Spleen (tissue), 11 donors: ENCODE data around the gene RPL37. TPM values are rescaled to one million over a fixed set of nuclear protein-coding genes. Genes with fewer than 3 reads are reported as not detected.
"Not testable (repeated sequence)": the region's sequence is repeated elsewhere in the genome, so short reads cannot be mapped to it uniquely, and the experiment has no call there.

Experiments used
- DNase-seq: peaks from one replicate; pipeline ENCODE4 v3.0.0-alpha.2; 2020
- H3K27ac ChIP-seq, 8 donors: fragments of 200-600 bp; sonication (generic) in 7 of 8; 1 replicate in 4 of 8; 2 replicates in 4 of 8; pipeline versions ENCODE4 v1.5.0 to v1.8.0; 2016 to 2021; ENCODE audit warnings: inconsistent platforms in 4 of 8, mild to moderate bottlenecking in 4 of 8, moderate library complexity in 1 of 8
- H3K27me3 ChIP-seq, 7 donors: fragments of 200-600 bp; sonication (generic) in 6 of 7; replicated peaks in 1 of 7; 1 replicate in 4 of 7; 2 replicates in 3 of 7; pipeline versions ENCODE4 v1.5.0 to v1.8.0; 2016 to 2021; ENCODE audit warnings: inconsistent platforms in 3 of 7, mild to moderate bottlenecking in 1 of 7
- H3K36me3 ChIP-seq, 6 donors: fragments of 200-600 bp; sonication (generic) in 5 of 6; 1 replicate in 4 of 6; 2 replicates in 2 of 6; pipeline versions ENCODE4 v1.5.0 to v1.8.0; 2016 to 2021; ENCODE audit warnings: inconsistent platforms in 2 of 6
- H3K4me1 ChIP-seq, 6 donors: fragments of 200-600 bp; sonication (generic) in 5 of 6; 1 replicate in 3 of 6; 2 replicates in 3 of 6; pipeline versions ENCODE4 v1.5.0 to v1.8.0; 2016 to 2021; ENCODE audit warnings: inconsistent platforms in 3 of 6
- H3K4me3 ChIP-seq, 8 donors: fragments of 200-600 bp; sonication (generic) in 7 of 8; 1 replicate in 4 of 8; 2 replicates in 4 of 8; pipeline versions ENCODE4 v1.5.0 to v1.8.0; 2016 to 2021; ENCODE audit warnings: inconsistent platforms in 4 of 8, mild to moderate bottlenecking in 4 of 8, moderate library complexity in 2 of 8
- H3K9me3 ChIP-seq, 8 donors: fragments of 200-600 bp; sonication (generic) in 7 of 8; 1 replicate in 4 of 8; 2 replicates in 4 of 8; pipeline versions ENCODE4 v1.5.0 to v1.8.0; 2016 to 2021; ENCODE audit warnings: inconsistent platforms in 4 of 8
- POLR2A ChIP-seq, 3 donors: fragments of 450-650 bp; IDR thresholded peaks; one replicate each; pipeline ENCODE4 v1.5.1; 2017; ENCODE audit warnings: antibody characterized with exemption in 3 of 3, mild to moderate bottlenecking in 1 of 3
- POLR2AphosphoS5 ChIP-seq, 3 donors: sonication (generic); formaldehyde crosslinking; IDR thresholded peaks; one replicate each; pipeline ENCODE4 v1.5.1; 2017; ENCODE audit warnings: antibody characterized with exemption in 3 of 3
- WGBS, 5 donors: extraction: QIAGEN DNeasy Blood & Tissue Kit in 3 of 5; methylation state at CpG; one replicate each; pipeline versions ENCODE4 v1.1.5 to v1.1.7; 2013 to 2018; 5-methylcytosine and 5-hydroxymethylcytosine counted together
- intact Hi-C: fragments of 100-400 bp; cut with DNase I; formaldehyde crosslinking; loops from one replicate; pipeline ENCODE4 v1.15.0; 2023; ENCODE audit warnings: low total_unique reads
- polyA plus RNA-seq, 3 donors: library from polyadenylated mRNA; stranded (reverse); fragments of 200-250 nt; gene quantifications; one replicate each; pipeline ENCODE4 v1.2.1, GENCODE V29; 2013
- total RNA-seq, 7 donors: library from RNA; depleted of rRNA in 3 of 7; stranded (reverse); fragments of >200 nt in 3 of 7; fragmentation: NEBNext Ultra II Directional in 4 of 7; extraction: Animal tissue kit (Norgen Biotek cat#: 25700) in 4 of 7; gene quantifications; one replicate each; pipeline versions ENCODE4 v1.1.0 to v1.2.1, GENCODE V29; 2016 to 2021
- TF ChIP-seq, protein P1 (sequence below), 11 experiments: fragments of 200-600 bp in 7 of 11; fragments of 450-650 bp in 4 of 11; sonication (generic) in 4 of 11; IDR thresholded peaks in 8 of 11; conservative IDR thresholded peaks in 3 of 11; 1 replicate in 7 of 11; 2 replicates in 4 of 11; pipeline versions ENCODE4 v1.4.0 to v1.8.0; 2016 to 2021; ENCODE audit warnings: antibody characterized with exemption in 11 of 11, inconsistent platforms in 4 of 11, mild to moderate bottlenecking in 1 of 11
- donor health status: healthy with polysubstance abuse.
- donor health status: DM: no; HTN: no; CAD: no; lungs with moderate emphysema.
- donor health status: DM: no; HTN: no; CAD: no.
- donor health status: Bipolar disorder and iron deficiency.
- donor health status: healthy.
- donor health status: DM: no; HTN: no; CAD: no.
- donor health status: DM: yes; HTN: yes; CAD: no.

The RPL37 gene
- total and polyA plus RNA-seq, 10 donors, result 278 to 5,876 (median 1,240) TPM

DNA sequence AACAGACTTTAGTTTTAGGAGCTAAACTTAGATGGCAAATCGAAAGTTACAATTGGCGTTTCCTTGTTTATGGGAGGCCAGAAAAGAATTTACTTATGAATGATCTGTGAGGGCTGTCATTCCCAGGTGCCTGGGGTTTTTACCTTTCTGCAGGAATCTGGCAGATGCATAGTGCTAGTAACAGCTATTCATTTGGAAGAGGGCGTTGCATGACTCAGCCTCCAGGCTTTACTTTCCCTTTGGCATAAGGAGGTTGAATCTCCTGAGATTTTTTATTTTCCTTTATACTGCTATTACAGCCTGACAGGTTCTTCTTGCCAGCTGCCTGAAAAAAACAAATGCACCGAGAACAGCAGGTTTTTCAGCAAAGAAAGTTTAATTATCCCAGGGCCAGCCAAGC lies 36.2 kb upstream of the RPL37 start:
- DNase-seq, result no peak
- intact Hi-C loops, result loop anchor here (10.0 kb wide), 1 partner anchor 116 kb away; the partner anchor contains the start of gene TTC33
- Histone ChIP-seq H3K27ac (no peak overlapping the region), H3K9me3 (no peaks in the 10 kb centered on the region), H3K36me3 (no peaks in the 10 kb centered on the region), H3K4me1 (no peaks in the 10 kb centered on the region), H3K4me3 (no peak overlapping the region), H3K27me3 (no peaks in the 10 kb centered on the region)
- 78 to 91% (median 86%) methylated on average over 4 of the region's 4 CpGs for WGBS, 5 donors
- TF ChIP-seq POLR2A (IDR thresholded peaks at IDR 0.05) (no peak), POLR2AphosphoS5 (IDR thresholded peaks at IDR 0.05) (no peak)
- TF ChIP-seq, protein P1, sequence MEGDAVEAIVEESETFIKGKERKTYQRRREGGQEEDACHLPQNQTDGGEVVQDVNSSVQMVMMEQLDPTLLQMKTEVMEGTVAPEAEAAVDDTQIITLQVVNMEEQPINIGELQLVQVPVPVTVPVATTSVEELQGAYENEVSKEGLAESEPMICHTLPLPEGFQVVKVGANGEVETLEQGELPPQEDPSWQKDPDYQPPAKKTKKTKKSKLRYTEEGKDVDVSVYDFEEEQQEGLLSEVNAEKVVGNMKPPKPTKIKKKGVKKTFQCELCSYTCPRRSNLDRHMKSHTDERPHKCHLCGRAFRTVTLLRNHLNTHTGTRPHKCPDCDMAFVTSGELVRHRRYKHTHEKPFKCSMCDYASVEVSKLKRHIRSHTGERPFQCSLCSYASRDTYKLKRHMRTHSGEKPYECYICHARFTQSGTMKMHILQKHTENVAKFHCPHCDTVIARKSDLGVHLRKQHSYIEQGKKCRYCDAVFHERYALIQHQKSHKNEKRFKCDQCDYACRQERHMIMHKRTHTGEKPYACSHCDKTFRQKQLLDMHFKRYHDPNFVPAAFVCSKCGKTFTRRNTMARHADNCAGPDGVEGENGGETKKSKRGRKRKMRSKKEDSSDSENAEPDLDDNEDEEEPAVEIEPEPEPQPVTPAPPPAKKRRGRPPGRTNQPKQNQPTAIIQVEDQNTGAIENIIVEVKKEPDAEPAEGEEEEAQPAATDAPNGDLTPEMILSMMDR (IDR thresholded peaks at IDR 0.05 in 8 of 11, conservative IDR thresholded peaks at IDR 0.05 in 3 of 11), result no peak

DNA sequence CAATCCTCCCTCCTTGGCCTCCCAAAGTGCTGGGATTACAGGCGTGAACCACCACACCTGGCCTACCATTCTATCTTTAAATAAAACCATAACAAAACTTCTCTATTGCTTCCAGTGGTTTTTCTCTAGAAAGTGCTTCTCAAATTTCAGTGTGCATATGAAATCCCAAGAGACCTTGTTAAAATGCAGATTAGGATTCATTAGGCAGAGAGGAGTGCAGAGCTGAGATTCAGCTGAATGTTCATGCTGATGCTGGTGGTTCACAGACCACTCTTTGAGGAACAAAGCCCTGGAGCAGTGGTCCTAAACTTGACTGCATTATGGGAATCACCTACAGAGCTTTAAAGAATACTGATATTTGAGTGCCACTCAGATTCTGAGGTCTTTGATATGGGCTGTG lies 34.4 kb upstream of the RPL37 start:
- 67 to 83% (median 75%) methylated on average over 1 of the region's 1 CpG for WGBS, 5 donors
- DNase-seq, result no peak
- intact Hi-C loops, result no loop called here
- TF ChIP-seq, protein P1 (IDR thresholded peaks at IDR 0.05 in 8 of 11, conservative IDR thresholded peaks at IDR 0.05 in 3 of 11), result no peak
- TF ChIP-seq POLR2AphosphoS5 (IDR thresholded peaks at IDR 0.05) (no peak), POLR2A (IDR thresholded peaks at IDR 0.05) (no peak)
- Histone ChIP-seq H3K4me3 (no peak overlapping the region), H3K27me3 (no peaks in the 10 kb centered on the region), H3K9me3 (peaks cover 0 to 16% (median 11%) of the 10 kb centered on the region in 8 donors), H3K4me1 (no peaks in the 10 kb centered on the region), H3K36me3 (peaks cover 0 to 2% (median 0%) of the 10 kb centered on the region in 6 donors), H3K27ac (no peak overlapping the region)

- Histone ChIP-seq H3K9me3 (peaks cover 0 to 22% (median 18%) of the 10 kb centered on the region in 8 donors), H3K4me3 (no peak overlapping the region), H3K4me1 (no peaks in the 10 kb centered on the region), H3K36me3 (peaks cover 0 to 5% (median 0%) of the 10 kb centered on the region in 6 donors), H3K27ac (no peak overlapping the region), H3K27me3 (no peaks in the 10 kb centered on the region)
- 79 to 94% (median 88%) methylated on average over 5 of the region's 5 CpGs for WGBS, 5 donors
- DNase-seq, result no peak
- TF ChIP-seq POLR2AphosphoS5 (IDR thresholded peaks at IDR 0.05) (no peak), POLR2A (IDR thresholded peaks at IDR 0.05) (no peak)
- TF ChIP-seq, protein P1 (IDR thresholded peaks at IDR 0.05 in 8 of 11, conservative IDR thresholded peaks at IDR 0.05 in 3 of 11), result no peak
- intact Hi-C loops, result no loop called here
Observed at GRCh38 chr5:40866844-40867243, 31.8 kb upstream of the RPL37 start.

GRCh38 chr5:40865004-40865403 lies 30.0 kb upstream of the RPL37 start:
- H3K27me3 ChIP-seq, H3K4me1 ChIP-seq, H3K27ac ChIP-seq, H3K4me3 ChIP-seq, H3K36me3 ChIP-seq, DNase-seq, intact Hi-C loops: not testable (repeated sequence)
- WGBS, 5 donors, result 88 to 96% (median 91%) methylated on average over 5 of the region's 5 CpGs
- peaks cover 0 to 22% (median 18%) of the 10 kb centered on the region in 8 donors for H3K9me3 ChIP-seq

GRCh38 chr5:40860711-40861110 lies 25.7 kb upstream of the RPL37 start:
- H3K36me3 ChIP-seq, result peaks cover 0 to 6% (median 0%) of the 10 kb centered on the region in 6 donors
- intact Hi-C loops, result no loop called here
- DNase-seq, result no peak
- H3K4me3 ChIP-seq, result no peak overlapping the region
- TF ChIP-seq, protein P1 (IDR thresholded peaks at IDR 0.05 in 8 of 11, conservative IDR thresholded peaks at IDR 0.05 in 3 of 11), result no peak
- TF ChIP-seq POLR2AphosphoS5 (IDR thresholded peaks at IDR 0.05), result no peak
- no peak for TF ChIP-seq POLR2A (IDR thresholded peaks at IDR 0.05)
- H3K27ac ChIP-seq, result no peak overlapping the region
- H3K27me3 ChIP-seq, result no peaks in the 10 kb centered on the region
- peaks cover 0 to 22% (median 18%) of the 10 kb centered on the region in 8 donors for H3K9me3 ChIP-seq
- no peaks in the 10 kb centered on the region for H3K4me1 ChIP-seq
